Measurements from ENCODE around the gene ABCC2. TPM values are rescaled to one million over a fixed set of nuclear protein-coding genes. Genes with fewer than 3 reads are reported as not detected.

The ABCC2 gene
- total and polyA plus RNA-seq, 9 of the 15 experiments (the other 6 are each of a cell fraction or from before 2014, with no cell fraction given): 0.03 to 0.18 (median 0.10) TPM; not detected in 1

DNA sequence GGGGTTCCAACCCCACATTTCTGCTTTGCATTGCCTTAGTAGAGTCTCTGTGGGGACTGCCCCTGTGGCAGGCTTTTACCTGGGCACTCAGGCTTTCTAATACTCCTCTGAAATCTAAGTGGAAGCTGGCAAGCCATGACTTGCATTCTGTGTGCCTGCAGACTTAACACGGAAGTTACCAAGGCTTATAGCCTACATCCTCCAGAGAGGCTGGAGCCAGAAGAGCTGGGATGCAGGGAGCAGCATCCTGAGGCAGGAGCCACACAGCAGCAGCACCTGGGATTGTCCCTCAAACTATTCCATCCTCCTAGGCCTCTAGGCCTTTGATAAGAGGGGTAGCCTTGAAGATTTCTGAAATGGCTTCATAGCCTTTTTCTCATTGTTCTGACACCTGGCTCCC, 22.1 kb upstream of the ABCC2 start (continued):
- no peak for TF ChIP-seq RAD51 (IDR thresholded peaks at IDR 0.05; ENCODE audit: borderline replicate concordance, low read depth)
- TF ChIP-seq SMAD1 (IDR thresholded peaks at IDR 0.05; ENCODE audit: low read depth, low read length, partially characterized antibody): no peak
- TF ChIP-seq, protein P1, sequence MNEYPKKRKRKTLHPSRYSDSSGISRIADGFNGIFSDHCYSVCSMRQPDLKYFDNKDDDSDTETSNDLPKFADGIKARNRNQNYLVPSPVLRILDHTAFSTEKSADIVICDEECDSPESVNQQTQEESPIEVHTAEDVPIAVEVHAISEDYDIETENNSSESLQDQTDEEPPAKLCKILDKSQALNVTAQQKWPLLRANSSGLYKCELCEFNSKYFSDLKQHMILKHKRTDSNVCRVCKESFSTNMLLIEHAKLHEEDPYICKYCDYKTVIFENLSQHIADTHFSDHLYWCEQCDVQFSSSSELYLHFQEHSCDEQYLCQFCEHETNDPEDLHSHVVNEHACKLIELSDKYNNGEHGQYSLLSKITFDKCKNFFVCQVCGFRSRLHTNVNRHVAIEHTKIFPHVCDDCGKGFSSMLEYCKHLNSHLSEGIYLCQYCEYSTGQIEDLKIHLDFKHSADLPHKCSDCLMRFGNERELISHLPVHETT (CRISPR knock-in tag; conservative IDR thresholded peaks at IDR 0.05 in 1 of 2, IDR thresholded peaks at IDR 0.05 in 1 of 2): no peak
- no peak for TF ChIP-seq E2F3 (CRISPR knock-in tag; IDR thresholded peaks at IDR 0.05)
- TF ChIP-seq KLF13 (tag; IDR thresholded peaks at IDR 0.05; ENCODE audit: borderline replicate concordance, low read depth): no peak

DNA sequence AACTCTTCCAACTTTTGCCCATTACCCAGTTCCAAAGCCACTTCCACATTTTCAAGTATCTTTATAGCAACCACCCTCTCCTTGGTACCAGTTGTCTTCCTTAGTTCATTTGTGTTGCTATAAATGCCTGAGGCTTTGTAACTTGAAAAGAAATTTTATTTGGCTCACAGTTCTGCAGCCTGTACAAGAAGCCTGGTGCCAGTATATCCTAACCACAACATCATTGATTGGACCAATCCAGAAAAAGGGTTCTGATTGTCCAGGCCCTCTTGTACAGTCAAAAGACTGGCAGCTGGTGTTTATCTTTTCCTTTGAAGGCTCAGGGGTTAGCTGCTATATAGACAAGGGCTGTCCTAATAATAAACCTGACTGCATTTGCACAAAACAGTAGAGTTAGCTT, 21.1 kb upstream of the ABCC2 start:
- ATAC-seq (no peak), FAIRE-seq (no peak), DNase-seq (ENCODE audit: extremely low read depth in 1 of 4, low spot score in 3 of 4) (no peak)
- Histone ChIP-seq H3K27me3 (ENCODE audit: control insufficient read depth in 2 of 2, insufficient read depth in 2 of 2, low read length in 2 of 2) (no peaks in the 10 kb centered on the region; a peak in 1 of 5 replicates), H3K9ac (ENCODE audit: insufficient read depth in 1 of 2, low read depth in 2 of 2, low read length in 2 of 2) (no peak overlapping the region), H3K27ac (ENCODE audit: extremely low read depth, low read depth, low read length) (no peak overlapping the region), H3K4me1 (replicated peaks in 1 of 2; ENCODE audit: control insufficient read depth in 2 of 2, insufficient read depth in 2 of 2, low read length in 2 of 2) (no peaks in the 10 kb centered on the region), H3K36me3 (ENCODE audit: control insufficient read depth, insufficient read depth, low read length) (peaks cover 17% of the 10 kb centered on the region; the same call in 1 of the 3 replicates), H3K9me3 (replicated peaks; ENCODE audit: control insufficient read depth, insufficient read depth, low read depth, low read length) (no peaks in the 10 kb centered on the region), H3K4me2 (ENCODE audit: insufficient read depth, low read length) (no peak overlapping the region), H3K4me3 (no peak overlapping the region), H3K9me1 (ENCODE audit: control insufficient read depth, insufficient read depth, low read length) (no peaks in the 10 kb centered on the region), H2AFZ (ENCODE audit: low read depth, low read length) (no peak overlapping the region), H3K79me2 (ENCODE audit: control insufficient read depth, insufficient read depth, low read length) (no peaks in the 10 kb centered on the region), H4K20me1 (replicated peaks; ENCODE audit: control insufficient read depth, insufficient read depth, low read length) (no peaks in the 10 kb centered on the region)
- TF ChIP-seq NFYB (IDR thresholded peaks at IDR 0.05; ENCODE audit: extremely low read depth, insufficient read length): no peak
- CTCF ChIA-PET (ENCODE audit: low intra/inter-chr PET ratio): no interaction called here
- BruUV-seq (replicated peaks): no TSS peak
- in situ Hi-C loops (cut with MboI) (no loop called here), intact Hi-C loops (cut with micrococcal nuclease) (no loop called here)
- POLR2A ChIA-PET: interaction anchor here (0.7 kb wide), 1 partner anchor 21 kb away, joined by 3 read pairs; no protein-coding TSS in a partner anchor
